Measurements from ENCODE around the gene ST14. TPM values are rescaled to one million over a fixed set of nuclear protein-coding genes. Genes with fewer than 3 reads are reported as not detected.

Gene ST14
- polyA plus RNA-seq, 1 donor (not counting 4 experiments of a cell fraction or from before 2014, with no cell fraction given), result 45.8 TPM

DNA sequence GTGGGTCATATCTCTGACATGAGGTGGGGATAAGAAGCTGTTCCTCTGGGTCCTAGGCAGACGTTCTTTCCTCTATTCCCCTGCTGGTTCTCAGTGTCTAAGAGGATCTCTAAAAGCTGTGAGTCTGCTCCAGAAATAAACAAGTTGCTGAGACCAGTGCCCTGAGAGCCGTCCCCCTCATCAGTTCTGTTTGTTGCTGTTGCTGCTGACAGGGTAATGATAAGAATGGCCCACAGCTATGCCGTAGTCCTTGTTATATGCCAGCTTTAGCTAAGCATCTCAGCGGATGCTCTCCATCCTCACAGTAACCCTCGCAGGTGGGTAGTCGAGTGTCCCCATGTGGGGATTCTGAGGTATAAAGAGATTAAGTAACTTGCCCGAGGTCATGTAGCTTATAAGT lies 23.5 kb upstream of the ST14 start:
- Histone ChIP-seq H2AFZ (ENCODE audit: control insufficient read depth, low read length) (no peak overlapping the region), H3K79me2 (ENCODE audit: control insufficient read depth, insufficient read depth, low read length) (peaks cover 1% of the 10 kb centered on the region), H4K20me1 (ENCODE audit: control insufficient read depth, extremely low read depth, insufficient read depth, low read length) (peaks cover 4% of the 10 kb centered on the region), H3K27me3 (ENCODE audit: control insufficient read depth, extremely low read depth, insufficient read depth, low read length) (no peaks in the 10 kb centered on the region), H3K9ac (ENCODE audit: control insufficient read depth, extremely low read depth, insufficient read depth, low read length) (no peak overlapping the region), H3K4me3 (ENCODE audit: control insufficient read depth in 2 of 3, extremely low read depth in 1 of 3, insufficient read depth in 2 of 3, low read depth in 1 of 3, low read length in 3 of 3) (no peak overlapping the region), H3K27ac (ENCODE audit: control insufficient read depth, insufficient read depth, low read length) (no peak overlapping the region), H3K4me1 (ENCODE audit: control insufficient read depth, extremely low read depth, insufficient read depth, low read length) (peaks cover 6% of the 10 kb centered on the region), H3K4me2 (ENCODE audit: control insufficient read depth, extremely low read depth, insufficient read depth, low read depth, low read length) (no peak overlapping the region), H3K9me3 (ENCODE audit: control insufficient read depth, low read depth, low read length) (no peaks in the 10 kb centered on the region), H3K9me1 (ENCODE audit: control insufficient read depth, extremely low read depth, insufficient read depth, low read length) (peaks cover 3% of the 10 kb centered on the region), H3K36me3 (ENCODE audit: control insufficient read depth in 2 of 2, extremely low read depth in 1 of 2, insufficient read depth in 2 of 2, low read length in 2 of 2) (peaks cover 34 to 74% of the 10 kb centered on the region in 2 experiments)
- no peak for DNase-seq (ENCODE audit: low read depth, low spot score)
- dilution Hi-C loops (cut with MboI; ENCODE audit: extremely low pct_ligation_motif_present, low sequenced_read_pairs), result loop anchor here (25.0 kb wide), 1 partner anchor 199 kb away; no protein-coding TSS in a partner anchor
- FAIRE-seq, result no peak
- TF ChIP-seq EZH2 (IDR thresholded peaks at IDR 0.05; ENCODE audit: low read length), result no peak
- TF ChIP-seq, protein P1, sequence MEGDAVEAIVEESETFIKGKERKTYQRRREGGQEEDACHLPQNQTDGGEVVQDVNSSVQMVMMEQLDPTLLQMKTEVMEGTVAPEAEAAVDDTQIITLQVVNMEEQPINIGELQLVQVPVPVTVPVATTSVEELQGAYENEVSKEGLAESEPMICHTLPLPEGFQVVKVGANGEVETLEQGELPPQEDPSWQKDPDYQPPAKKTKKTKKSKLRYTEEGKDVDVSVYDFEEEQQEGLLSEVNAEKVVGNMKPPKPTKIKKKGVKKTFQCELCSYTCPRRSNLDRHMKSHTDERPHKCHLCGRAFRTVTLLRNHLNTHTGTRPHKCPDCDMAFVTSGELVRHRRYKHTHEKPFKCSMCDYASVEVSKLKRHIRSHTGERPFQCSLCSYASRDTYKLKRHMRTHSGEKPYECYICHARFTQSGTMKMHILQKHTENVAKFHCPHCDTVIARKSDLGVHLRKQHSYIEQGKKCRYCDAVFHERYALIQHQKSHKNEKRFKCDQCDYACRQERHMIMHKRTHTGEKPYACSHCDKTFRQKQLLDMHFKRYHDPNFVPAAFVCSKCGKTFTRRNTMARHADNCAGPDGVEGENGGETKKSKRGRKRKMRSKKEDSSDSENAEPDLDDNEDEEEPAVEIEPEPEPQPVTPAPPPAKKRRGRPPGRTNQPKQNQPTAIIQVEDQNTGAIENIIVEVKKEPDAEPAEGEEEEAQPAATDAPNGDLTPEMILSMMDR (optimal IDR thresholded peaks at IDR 0.05 in 1 of 3, IDR thresholded peaks at IDR 0.05 in 1 of 3, conservative IDR thresholded peaks at IDR 0.05 in 1 of 3; ENCODE audit: extremely low read depth in 1 of 3, insufficient read depth in 2 of 3, low read length in 3 of 3), result no peak

DNA sequence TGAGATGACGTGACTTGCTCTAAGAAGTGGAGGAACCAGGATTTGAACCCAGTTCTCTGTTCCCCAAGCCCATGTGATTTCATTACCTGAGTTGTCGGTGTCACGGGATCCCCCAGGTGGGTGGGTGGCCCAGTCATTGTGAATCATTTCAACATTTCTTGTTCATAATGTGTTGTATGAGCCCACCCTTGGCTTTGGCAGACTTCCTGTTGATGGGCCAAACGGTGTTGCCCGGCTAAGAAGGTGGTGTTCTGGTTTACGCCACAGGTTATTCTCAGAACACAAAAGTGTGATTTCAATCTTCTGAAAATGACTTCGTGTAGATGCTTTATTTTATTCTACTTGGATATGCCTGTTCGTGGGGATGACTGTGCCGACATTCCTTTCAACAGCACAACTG lies 21.6 kb upstream of the ST14 start:
- H3K36me3 ChIP-seq (ENCODE audit: control insufficient read depth in 2 of 2, extremely low read depth in 1 of 2, insufficient read depth in 2 of 2, low read length in 2 of 2), result peaks cover 36 to 79% of the 10 kb centered on the region in 2 experiments
- DNase-seq (ENCODE audit: low read depth, low spot score), result no peak

More for the DNA sequence above, 21.6 kb upstream of the ST14 start:
- Histone ChIP-seq H4K20me1 (ENCODE audit: control insufficient read depth, extremely low read depth, insufficient read depth, low read length) (peaks cover 4% of the 10 kb centered on the region), H3K4me1 (ENCODE audit: control insufficient read depth, extremely low read depth, insufficient read depth, low read length) (no peaks in the 10 kb centered on the region), H2AFZ (ENCODE audit: control insufficient read depth, low read length) (no peak overlapping the region), H3K9me1 (ENCODE audit: control insufficient read depth, extremely low read depth, insufficient read depth, low read length) (peaks cover 3% of the 10 kb centered on the region), H3K4me3 (ENCODE audit: control insufficient read depth in 2 of 3, extremely low read depth in 1 of 3, insufficient read depth in 2 of 3, low read depth in 1 of 3, low read length in 3 of 3) (no peak overlapping the region), H3K9me3 (ENCODE audit: control insufficient read depth, low read depth, low read length) (no peaks in the 10 kb centered on the region), H3K4me2 (ENCODE audit: control insufficient read depth, extremely low read depth, insufficient read depth, low read depth, low read length) (no peak overlapping the region), H3K27me3 (ENCODE audit: control insufficient read depth, extremely low read depth, insufficient read depth, low read length) (no peaks in the 10 kb centered on the region), H3K79me2 (ENCODE audit: control insufficient read depth, insufficient read depth, low read length) (peaks cover 1% of the 10 kb centered on the region), H3K27ac (ENCODE audit: control insufficient read depth, insufficient read depth, low read length) (no peak overlapping the region), H3K9ac (ENCODE audit: control insufficient read depth, extremely low read depth, insufficient read depth, low read length) (no peak overlapping the region)
- FAIRE-seq, result no peak
- TF ChIP-seq, protein P1 (optimal IDR thresholded peaks at IDR 0.05 in 1 of 3, IDR thresholded peaks at IDR 0.05 in 1 of 3, conservative IDR thresholded peaks at IDR 0.05 in 1 of 3; ENCODE audit: extremely low read depth in 1 of 3, insufficient read depth in 2 of 3, low read length in 3 of 3), result no peak
- no peak for TF ChIP-seq EZH2 (IDR thresholded peaks at IDR 0.05; ENCODE audit: low read length)
- dilution Hi-C loops (cut with MboI; ENCODE audit: extremely low pct_ligation_motif_present, low sequenced_read_pairs), result loop anchor here (25.0 kb wide), 1 partner anchor 201 kb away; no protein-coding TSS in a partner anchor

Data from keratinocyte (primary cell).